Subcutaneous abdominal adipose tissue (tissue), 5 donors: ENCODE results near the gene SLC26A1.
"Not testable (repeated sequence)": the region's sequence is repeated elsewhere in the genome, so short reads cannot be mapped to it uniquely, and the experiment has no call there.

Experiments
- H3K27ac ChIP-seq: one replicate; pipeline ENCODE4 v1.7.0; 2013; ENCODE audit warnings: low read depth, mild to moderate bottlenecking, inconsistent platforms, low read length, moderate library complexity
- H3K27me3 ChIP-seq, 5 donors: one replicate each; pipeline ENCODE4 v1.7.0; 2013; ENCODE audit warnings: low read length in 5 of 5, inconsistent platforms in 1 of 5; ENCODE audit not compliant: control insufficient read depth in 5 of 5, insufficient read depth in 4 of 5
- H3K36me3 ChIP-seq, 5 donors: one replicate each; pipeline ENCODE4 v1.7.0; 2013; ENCODE audit warnings: low read length in 5 of 5; ENCODE audit not compliant: control insufficient read depth in 5 of 5, insufficient read depth in 5 of 5
- H3K4me1 ChIP-seq, 5 donors: one replicate each; pipeline ENCODE4 v1.7.0; 2013; ENCODE audit warnings: low read length in 5 of 5, mild to moderate bottlenecking in 3 of 5, moderate library complexity in 1 of 5; ENCODE audit not compliant: control insufficient read depth in 5 of 5, insufficient read depth in 5 of 5
- H3K4me3 ChIP-seq, 5 donors: one replicate each; pipeline ENCODE4 v1.7.0; 2013; ENCODE audit warnings: low read length in 5 of 5, low read depth in 1 of 5
- H3K9ac ChIP-seq, 5 donors: one replicate each; pipeline ENCODE4 v1.7.0; 2013; ENCODE audit warnings: low read length in 5 of 5, mild to moderate bottlenecking in 4 of 5, moderate library complexity in 3 of 5
- H3K9me3 ChIP-seq, 5 donors: one replicate each; pipeline ENCODE4 v1.7.0; 2013; ENCODE audit warnings: low read length in 5 of 5; ENCODE audit not compliant: control insufficient read depth in 5 of 5
- donor health status: healthy.
- donor health status: healthy.
- donor health status: healthy.
- donor health status: healthy.
- donor health status: healthy.

The SLC26A1 gene

GRCh38 chr4:946517-947471, 46.4 kb downstream of the SLC26A1 start:
- Histone ChIP-seq H3K4me3 (no peak overlapping the region), H3K9ac (no peak overlapping the region), H3K27me3 (no peaks in the 10 kb centered on the region), H3K36me3 (peaks cover 0 to 12% (median 8%) of the 10 kb centered on the region in 5 donors), H3K9me3 (no peaks in the 10 kb centered on the region), H3K27ac (no peak overlapping the region), H3K4me1 (peaks cover 0 to 3% (median 0%) of the 10 kb centered on the region in 5 donors)

- H3K27ac ChIP-seq: no peak overlapping the region
- no peak overlapping the region for H3K9ac ChIP-seq
- H3K9me3 ChIP-seq: no peaks in the 10 kb centered on the region
- no peaks in the 10 kb centered on the region for H3K27me3 ChIP-seq
- H3K4me3 ChIP-seq: no peak overlapping the region
- H3K4me1 ChIP-seq: peaks cover 0 to 3% (median 0%) of the 10 kb centered on the region in 5 donors
- H3K36me3 ChIP-seq: peaks cover 0 to 7% (median 2%) of the 10 kb centered on the region in 5 donors
Observed at GRCh38 chr4:946103-946450, 47.1 kb downstream of the SLC26A1 start.

- no peaks in the 10 kb centered on the region for H3K27me3 ChIP-seq
- no peaks in the 10 kb centered on the region for H3K9me3 ChIP-seq
- H3K4me1 ChIP-seq: peaks cover 0 to 3% (median 0%) of the 10 kb centered on the region in 5 donors
- no peak overlapping the region for H3K4me3 ChIP-seq
- peaks cover 0 to 7% (median 2%) of the 10 kb centered on the region in 5 donors for H3K36me3 ChIP-seq
- H3K9ac ChIP-seq: no peak overlapping the region
- H3K27ac ChIP-seq: no peak overlapping the region
Observed at GRCh38 chr4:945274-946102, 47.7 kb downstream of the SLC26A1 start.

- not testable (repeated sequence) for H3K4me1 ChIP-seq, H3K27me3 ChIP-seq, H3K9me3 ChIP-seq, H3K4me3 ChIP-seq, H3K36me3 ChIP-seq, H3K27ac ChIP-seq, H3K9ac ChIP-seq
Observed at GRCh38 chr4:939508-939907, 53.7 kb downstream of the SLC26A1 start.
